Erythroblast (primary cell): Measurements from ENCODE around the gene TEAD1.
"Not testable (repeated sequence)": the region's sequence is repeated elsewhere in the genome, so short reads cannot be mapped to it uniquely, and the experiment has no call there.

ENCODE experiments used
- DNase-seq, 2 experiments: peaks; one replicate each; lab custom pipeline; 2025; lab: John Stamatoyannopoulos, UW
- GATA1 ChIP-seq: IDR thresholded peaks from 2 replicates; pipeline ENCODE4 v1.6.1; 2011; ENCODE audit warnings: low read depth, mild to moderate bottlenecking, control low read depth, low read length, moderate library complexity
- POLR2A ChIP-seq: IDR thresholded peaks from 2 replicates; pipeline ENCODE4 v1.6.1; 2011; ENCODE audit warnings: mild to moderate bottlenecking, low read length

TEAD1 gene

GRCh38 chr11:12868315-12869073 lies 194.3 kb downstream of the TEAD1 start:
- TF ChIP-seq GATA1, result no peak
- no peak for TF ChIP-seq POLR2A
- no peak for DNase-seq

DNA sequence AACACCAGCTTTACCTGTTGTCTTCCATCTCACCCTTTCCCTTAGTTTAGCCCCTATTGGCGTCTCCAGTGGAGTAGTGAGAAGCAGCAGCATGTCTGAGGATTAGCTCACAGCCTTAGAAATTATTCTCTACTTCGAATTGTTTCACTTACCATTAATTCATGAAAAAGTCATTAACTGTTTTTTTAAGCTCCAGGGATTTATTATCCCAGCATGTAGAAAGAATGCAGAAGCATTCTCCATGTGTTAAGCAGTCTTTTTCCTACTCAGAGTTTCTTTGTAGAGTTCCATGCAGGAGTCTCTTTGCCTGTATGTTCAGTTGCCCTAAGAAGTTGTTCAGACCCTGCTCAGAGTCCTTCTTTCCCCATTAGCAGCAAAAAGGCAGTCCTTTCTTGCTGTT lies 197.0 kb downstream of the TEAD1 start:
- no peak for DNase-seq
- no peak for TF ChIP-seq GATA1
- no peak for TF ChIP-seq POLR2A

DNA sequence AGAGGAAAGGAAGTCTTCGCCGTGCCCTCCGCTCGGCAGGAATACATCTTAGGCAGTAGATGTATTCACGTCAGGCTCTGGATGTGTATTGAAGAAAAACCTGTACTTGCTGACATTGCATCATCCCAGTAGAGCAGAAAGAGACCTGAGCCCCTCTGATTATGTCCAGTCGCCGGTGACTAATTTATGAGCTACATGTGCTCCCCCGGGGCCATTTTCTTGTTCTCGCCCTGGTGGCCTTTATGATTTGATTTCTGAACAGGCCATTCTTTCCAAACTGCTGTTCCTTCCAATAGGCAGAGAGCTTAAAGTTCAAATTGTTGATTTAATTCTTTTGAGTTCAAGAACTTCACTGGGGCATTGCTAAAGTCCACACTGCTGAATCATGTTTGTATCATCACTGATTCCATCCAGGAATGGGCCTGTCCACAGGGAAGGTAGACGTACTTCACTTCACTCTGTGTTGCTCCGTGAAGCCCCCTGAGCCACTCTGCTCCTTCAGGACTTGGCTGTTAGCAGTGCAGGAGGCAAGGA lies 197.6 kb downstream of the TEAD1 start:
- TF ChIP-seq POLR2A (no peak), GATA1 (no peak)
- DNase-seq, result no peak

DNA sequence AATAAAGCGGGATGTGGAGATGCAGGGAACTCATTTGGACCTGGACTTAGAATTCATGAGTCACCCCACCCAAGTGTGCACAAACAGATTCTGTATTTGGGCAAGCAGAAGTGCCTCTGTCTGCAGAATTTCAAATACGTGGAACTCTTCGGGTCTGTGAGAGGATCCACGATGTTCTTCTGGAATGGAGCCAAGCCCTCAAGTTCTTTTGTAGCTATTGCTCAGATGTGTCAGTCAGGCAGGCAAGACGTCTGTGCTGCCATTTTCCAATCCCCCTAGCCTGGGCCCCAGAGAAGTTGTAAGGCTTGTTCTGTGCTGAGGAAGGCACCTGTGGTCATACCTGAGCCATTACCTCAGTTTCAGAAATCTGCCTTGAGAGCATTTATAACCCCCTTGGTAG lies 202.1 kb downstream of the TEAD1 start:
- no peak for TF ChIP-seq POLR2A
- TF ChIP-seq GATA1, result no peak
- no peak for DNase-seq

DNA sequence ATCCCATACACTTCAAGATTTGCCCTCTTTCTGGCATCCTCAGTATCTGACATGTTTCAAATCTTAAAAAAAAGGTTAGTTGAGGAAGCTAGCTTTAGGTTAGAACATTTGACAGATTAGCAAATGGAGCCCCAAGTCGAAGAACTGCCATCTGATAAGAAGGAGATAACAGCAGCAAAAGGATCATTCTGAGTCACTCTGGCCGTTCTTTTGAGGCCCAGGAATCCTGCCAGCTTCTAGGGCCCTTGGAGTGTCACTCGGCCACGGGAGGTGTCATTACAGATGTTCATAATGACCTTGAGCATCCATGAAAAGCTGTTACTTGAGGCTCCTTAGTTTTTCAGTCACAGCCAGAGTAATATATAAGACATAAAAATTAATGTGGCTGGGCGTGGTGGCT lies 202.8 kb downstream of the TEAD1 start:
- peak; percentile 30 to 56 for DNase-seq
- TF ChIP-seq POLR2A, result no peak
- peak; percentile 21 for TF ChIP-seq GATA1

- not testable (repeated sequence) for DNase-seq
These were observed 203.3 kb downstream of the TEAD1 start for GRCh38 chr11:12877508-12877907.

DNA sequence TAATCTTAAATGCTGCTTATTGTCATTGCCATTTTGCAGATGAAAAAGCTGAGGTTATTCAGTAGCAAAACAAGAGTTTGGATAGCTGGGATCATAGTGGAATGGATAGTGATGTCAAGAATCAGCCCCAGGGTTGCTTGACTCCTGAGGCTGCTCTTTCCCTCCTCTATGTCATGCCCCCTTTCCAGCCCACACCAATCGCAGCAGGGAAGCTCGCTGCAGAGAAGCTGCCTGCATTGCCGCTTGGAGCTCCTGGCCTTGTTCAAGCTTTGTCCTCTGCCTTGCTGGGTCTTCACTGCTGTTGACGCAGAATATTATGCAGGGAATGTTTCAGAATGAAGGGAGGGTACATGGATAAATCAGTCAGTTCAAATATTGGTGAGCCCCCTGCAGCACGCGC lies 206.1 kb downstream of the TEAD1 start:
- no peak for TF ChIP-seq POLR2A
- no peak for TF ChIP-seq GATA1
- DNase-seq, result no peak

DNA sequence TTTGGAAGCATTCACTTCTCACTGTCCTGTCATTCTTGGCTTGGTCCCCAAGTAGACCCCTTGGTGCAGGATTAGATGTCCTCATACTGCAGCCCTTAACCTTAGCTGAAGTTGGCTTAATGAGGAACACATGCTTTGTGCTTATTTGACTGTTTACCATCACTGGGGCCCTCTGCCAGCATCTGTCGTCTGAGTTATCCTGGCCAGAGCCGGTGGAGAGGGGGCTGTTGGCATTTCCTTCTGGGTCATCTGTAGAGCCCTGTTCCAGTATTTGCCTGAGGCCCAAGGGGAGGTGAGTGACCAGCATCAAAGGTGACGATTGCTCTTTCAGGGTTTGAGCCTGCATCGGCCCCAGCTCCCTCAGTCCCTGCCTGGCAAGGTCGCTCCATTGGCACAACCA lies 208.4 kb downstream of the TEAD1 start:
- DNase-seq, result no peak

GRCh38 chr11:12884751-12885318 lies 210.6 kb downstream of the TEAD1 start:
- DNase-seq, result no peak
- TF ChIP-seq GATA1 (no peak), POLR2A (no peak)

More for the DNA sequence above, 208.4 kb downstream of the TEAD1 start:
- no peak for TF ChIP-seq POLR2A

- TF ChIP-seq GATA1 (no peak), POLR2A (no peak)
- no peak for DNase-seq
These were observed 211.6 kb downstream of the TEAD1 start for GRCh38 chr11:12885717-12886239.

- no peak for DNase-seq
- TF ChIP-seq GATA1 (no peak), POLR2A (no peak)
These were observed 212.3 kb downstream of the TEAD1 start for GRCh38 chr11:12886508-12886907.

- TF ChIP-seq GATA1 (no peak), POLR2A (no peak)
These were observed 214.4 kb downstream of the TEAD1 start for GRCh38 chr11:12888525-12889158.

GRCh38 chr11:12889243-12889642 lies 215.0 kb downstream of the TEAD1 start:
- DNase-seq, result no peak
- TF ChIP-seq POLR2A (no peak), GATA1 (no peak)

More at GRCh38 chr11:12888525-12889158, 214.4 kb downstream of the TEAD1 start:
- DNase-seq, result peak; percentile 73 to 84

DNA sequence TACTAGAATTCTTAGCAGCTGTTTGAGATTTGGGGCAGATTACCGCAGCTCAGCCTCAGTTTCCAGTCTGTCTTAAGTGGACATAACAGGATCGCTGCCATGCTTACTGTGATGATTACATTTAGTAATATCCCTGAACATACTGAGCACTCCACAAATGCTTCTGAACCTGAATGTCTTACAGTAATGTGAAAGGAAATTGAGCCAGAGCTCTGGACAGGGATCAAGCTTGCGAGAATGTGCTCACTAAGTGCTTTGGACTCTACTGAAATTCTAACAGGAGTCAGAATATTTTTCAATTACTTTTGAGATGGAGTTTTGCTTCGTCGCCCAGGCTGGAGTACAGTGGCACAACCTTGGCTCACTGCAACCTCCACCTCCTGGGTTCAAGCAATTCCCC lies 216.3 kb downstream of the TEAD1 start:
- TF ChIP-seq GATA1 (no peak), POLR2A (no peak)
- no peak for DNase-seq
